ENCODE measurements around the gene ERF.

GRCh38 chr19:42281146-42281826, 26.4 kb upstream of the ERF start:
- TF ChIP-seq BCL11A (IDR thresholded peaks at IDR 0.05; ENCODE audit: low read depth, low read length) (no peak), POLR2A (IDR thresholded peaks at IDR 0.05; ENCODE audit: low read depth, low read length) (no peak; the same call in 1 of the 2 replicates)
